Measurements from ENCODE around the gene ACCS.

ACCS gene

DNA sequence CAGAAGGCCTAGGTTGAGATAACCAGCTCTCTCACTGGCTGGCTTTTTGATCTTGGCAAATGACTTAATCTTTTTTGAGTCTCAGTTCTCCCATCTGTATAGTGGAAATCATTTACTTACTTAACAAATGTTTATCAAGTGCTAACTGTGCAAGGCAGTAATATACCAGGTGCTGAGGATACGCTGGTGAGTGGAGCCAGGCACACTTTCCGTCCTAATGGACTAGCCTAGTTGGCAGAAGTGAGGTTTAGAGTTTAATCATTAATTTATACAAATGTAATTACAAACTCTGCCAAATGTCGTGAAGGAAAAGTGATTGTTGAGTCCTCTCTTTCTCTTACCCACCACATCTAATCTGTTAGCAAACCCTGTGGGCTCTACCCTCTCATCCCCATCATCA lies 62.7 kb downstream of the ACCS start (continued):
- TF ChIP-seq, protein P1, sequence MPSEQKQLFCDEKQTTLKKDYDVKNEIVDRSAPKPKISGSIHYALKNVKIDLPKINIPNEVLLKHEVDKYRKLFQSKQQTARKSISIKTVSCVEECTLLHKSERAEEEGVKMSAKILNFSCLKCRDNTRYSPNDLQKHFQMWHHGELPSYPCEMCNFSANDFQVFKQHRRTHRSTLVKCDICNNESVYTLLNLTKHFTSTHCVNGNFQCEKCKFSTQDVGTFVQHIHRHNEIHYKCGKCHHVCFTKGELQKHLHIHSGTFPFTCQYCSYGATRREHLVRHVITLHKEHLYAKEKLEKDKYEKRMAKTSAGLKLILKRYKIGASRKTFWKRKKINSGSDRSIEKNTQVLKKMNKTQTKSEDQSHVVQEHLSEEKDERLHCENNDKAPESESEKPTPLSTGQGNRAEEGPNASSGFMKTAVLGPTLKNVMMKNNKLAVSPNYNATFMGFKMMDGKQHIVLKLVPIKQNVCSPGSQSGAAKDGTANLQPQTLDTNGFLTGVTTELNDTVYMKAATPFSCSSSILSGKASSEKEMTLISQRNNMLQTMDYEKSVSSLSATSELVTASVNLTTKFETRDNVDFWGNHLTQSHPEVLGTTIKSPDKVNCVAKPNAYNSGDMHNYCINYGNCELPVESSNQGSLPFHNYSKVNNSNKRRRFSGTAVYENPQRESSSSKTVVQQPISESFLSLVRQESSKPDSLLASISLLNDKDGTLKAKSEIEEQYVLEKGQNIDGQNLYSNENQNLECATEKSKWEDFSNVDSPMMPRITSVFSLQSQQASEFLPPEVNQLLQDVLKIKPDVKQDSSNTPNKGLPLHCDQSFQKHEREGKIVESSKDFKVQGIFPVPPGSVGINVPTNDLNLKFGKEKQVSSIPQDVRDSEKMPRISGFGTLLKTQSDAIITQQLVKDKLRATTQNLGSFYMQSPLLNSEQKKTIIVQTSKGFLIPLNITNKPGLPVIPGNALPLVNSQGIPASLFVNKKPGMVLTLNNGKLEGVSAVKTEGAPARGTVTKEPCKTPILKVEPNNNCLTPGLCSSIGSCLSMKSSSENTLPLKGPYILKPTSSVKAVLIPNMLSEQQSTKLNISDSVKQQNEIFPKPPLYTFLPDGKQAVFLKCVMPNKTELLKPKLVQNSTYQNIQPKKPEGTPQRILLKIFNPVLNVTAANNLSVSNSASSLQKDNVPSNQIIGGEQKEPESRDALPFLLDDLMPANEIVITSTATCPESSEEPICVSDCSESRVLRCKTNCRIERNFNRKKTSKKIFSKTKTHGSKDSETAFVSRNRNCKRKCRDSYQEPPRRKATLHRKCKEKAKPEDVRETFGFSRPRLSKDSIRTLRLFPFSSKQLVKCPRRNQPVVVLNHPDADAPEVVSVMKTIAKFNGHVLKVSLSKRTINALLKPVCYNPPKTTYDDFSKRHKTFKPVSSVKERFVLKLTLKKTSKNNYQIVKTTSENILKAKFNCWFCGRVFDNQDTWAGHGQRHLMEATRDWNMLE (tag by site-specific recombination; conservative IDR thresholded peaks at IDR 0.05; ENCODE audit: low read depth), result no peak
- TF ChIP-seq ZNF76 (tag by site-specific recombination; IDR thresholded peaks at IDR 0.05; ENCODE audit: borderline replicate concordance, low read depth) (no peak), SP3 (tag by site-specific recombination; IDR thresholded peaks at IDR 0.05) (no peak), BCL11B (tag by site-specific recombination; IDR thresholded peaks at IDR 0.05; ENCODE audit: low read depth) (no peak), BCL11A (tag by site-specific recombination; IDR thresholded peaks at IDR 0.05; ENCODE audit: low read depth) (no peak), ZNF629 (tag by site-specific recombination; IDR thresholded peaks at IDR 0.05) (no peak)

DNA sequence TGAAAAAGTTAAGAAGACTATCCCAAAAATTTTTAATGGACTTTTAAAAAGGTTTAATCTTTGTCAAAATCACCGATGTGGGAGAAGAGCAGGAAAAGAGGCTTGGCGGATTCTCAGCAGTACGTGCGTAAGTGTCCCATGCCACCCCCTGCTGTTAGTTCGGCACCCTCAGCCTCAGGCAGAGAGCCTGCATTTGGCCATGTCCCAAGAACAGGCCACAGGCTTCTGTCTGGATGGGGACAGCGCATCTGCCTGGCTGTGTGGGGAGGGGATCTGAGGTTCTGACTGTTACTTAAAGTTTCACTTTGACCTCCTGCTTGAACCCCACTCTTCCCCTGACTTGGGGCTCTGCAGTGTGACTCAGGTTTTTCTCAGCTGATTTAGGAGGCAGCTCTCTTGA lies 64.7 kb downstream of the ACCS start:
- CTCF ChIA-PET, result interaction anchor here (0.6 to 1.8 kb wide), 3 partner anchors 11 to 37 kb away, joined by 3 to 9 read pairs (median 5); no protein-coding TSS in a partner anchor
- 0 out of 2 replicates have a peak, but pooled peaks have one; percentile 14 for TF ChIP-seq ZNF423 (tag by site-specific recombination; IDR thresholded peaks at IDR 0.05)
- no peak for TF ChIP-seq ZNF132 (tag by site-specific recombination; IDR thresholded peaks at IDR 0.05; ENCODE audit: borderline replicate concordance)

DNA sequence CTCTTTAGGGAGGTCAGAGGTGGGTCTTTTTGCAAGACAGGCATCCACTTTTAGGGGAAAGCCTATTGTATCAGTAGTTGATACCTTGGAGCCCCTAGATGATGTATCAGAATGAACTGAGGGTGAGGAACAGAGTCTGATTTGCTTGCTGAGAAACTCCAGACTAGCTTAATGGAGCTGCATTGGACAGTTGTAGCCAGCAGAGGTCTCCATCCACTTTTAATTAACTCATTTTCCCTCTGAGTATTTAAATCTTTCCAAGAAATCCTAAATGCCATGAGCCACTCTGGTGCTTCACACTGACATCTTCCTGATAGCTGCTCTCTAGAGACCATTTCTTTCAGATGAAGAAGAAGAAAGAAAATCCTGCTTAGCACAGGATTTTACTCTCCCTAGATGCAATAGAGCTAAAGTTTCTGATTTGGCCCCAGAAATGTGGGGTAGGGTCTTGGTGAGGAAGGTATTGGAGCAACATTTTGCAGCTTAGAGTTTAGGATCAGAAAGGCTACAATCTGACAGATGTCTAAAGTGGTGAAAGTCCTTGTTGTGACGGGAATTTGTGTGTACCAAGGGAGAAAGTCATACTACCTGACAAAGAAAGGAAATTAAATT lies 67.4 kb downstream of the ACCS start:
- Histone ChIP-seq H3K27ac (ENCODE audit: extremely low read depth, low read depth, low read length) (no peak overlapping the region), H3K9me3 (ENCODE audit: control insufficient read depth, insufficient read depth, low read depth, low read length) (no peaks in the 10 kb centered on the region), H3K4me3 (ENCODE audit: low read depth, low read length) (no peak overlapping the region), H3K4me1 (ENCODE audit: control insufficient read depth, insufficient read depth, low read length) (no peaks in the 10 kb centered on the region), H3K36me3 (ENCODE audit: control insufficient read depth in 2 of 2, insufficient read depth in 1 of 2, low read length in 2 of 2) (peaks cover 0 to 46% of the 10 kb centered on the region in 2 experiments; a peak in 1 of 3 replicates)
- POLR2A ChIA-PET, result no interaction called here
- CTCF ChIA-PET, result interaction anchor here (0.6 to 3.6 kb wide), 33 partner anchors 11 to 484 kb away, joined by 3 to 27 read pairs (median 4); no protein-coding TSS in a partner anchor
- peak; percentile 68 for TF ChIP-seq ZNF654 (tag by site-specific recombination; IDR thresholded peaks at IDR 0.05; ENCODE audit: low read depth)
- TF ChIP-seq, protein P2, sequence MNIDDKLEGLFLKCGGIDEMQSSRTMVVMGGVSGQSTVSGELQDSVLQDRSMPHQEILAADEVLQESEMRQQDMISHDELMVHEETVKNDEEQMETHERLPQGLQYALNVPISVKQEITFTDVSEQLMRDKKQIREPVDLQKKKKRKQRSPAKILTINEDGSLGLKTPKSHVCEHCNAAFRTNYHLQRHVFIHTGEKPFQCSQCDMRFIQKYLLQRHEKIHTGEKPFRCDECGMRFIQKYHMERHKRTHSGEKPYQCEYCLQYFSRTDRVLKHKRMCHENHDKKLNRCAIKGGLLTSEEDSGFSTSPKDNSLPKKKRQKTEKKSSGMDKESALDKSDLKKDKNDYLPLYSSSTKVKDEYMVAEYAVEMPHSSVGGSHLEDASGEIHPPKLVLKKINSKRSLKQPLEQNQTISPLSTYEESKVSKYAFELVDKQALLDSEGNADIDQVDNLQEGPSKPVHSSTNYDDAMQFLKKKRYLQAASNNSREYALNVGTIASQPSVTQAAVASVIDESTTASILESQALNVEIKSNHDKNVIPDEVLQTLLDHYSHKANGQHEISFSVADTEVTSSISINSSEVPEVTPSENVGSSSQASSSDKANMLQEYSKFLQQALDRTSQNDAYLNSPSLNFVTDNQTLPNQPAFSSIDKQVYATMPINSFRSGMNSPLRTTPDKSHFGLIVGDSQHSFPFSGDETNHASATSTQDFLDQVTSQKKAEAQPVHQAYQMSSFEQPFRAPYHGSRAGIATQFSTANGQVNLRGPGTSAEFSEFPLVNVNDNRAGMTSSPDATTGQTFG (tag by site-specific recombination; IDR thresholded peaks at IDR 0.05; ENCODE audit: borderline replicate concordance), result no peak
- TF ChIP-seq, protein P3, sequence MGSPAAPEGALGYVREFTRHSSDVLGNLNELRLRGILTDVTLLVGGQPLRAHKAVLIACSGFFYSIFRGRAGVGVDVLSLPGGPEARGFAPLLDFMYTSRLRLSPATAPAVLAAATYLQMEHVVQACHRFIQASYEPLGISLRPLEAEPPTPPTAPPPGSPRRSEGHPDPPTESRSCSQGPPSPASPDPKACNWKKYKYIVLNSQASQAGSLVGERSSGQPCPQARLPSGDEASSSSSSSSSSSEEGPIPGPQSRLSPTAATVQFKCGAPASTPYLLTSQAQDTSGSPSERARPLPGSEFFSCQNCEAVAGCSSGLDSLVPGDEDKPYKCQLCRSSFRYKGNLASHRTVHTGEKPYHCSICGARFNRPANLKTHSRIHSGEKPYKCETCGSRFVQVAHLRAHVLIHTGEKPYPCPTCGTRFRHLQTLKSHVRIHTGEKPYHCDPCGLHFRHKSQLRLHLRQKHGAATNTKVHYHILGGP (tag by site-specific recombination; IDR thresholded peaks at IDR 0.05), result peak; percentile 74

More for the DNA sequence above, 64.7 kb downstream of the ACCS start:
- Histone ChIP-seq H3K4me1 (ENCODE audit: control insufficient read depth, insufficient read depth, low read length) (no peaks in the 10 kb centered on the region), H3K9me3 (ENCODE audit: control insufficient read depth, insufficient read depth, low read depth, low read length) (no peaks in the 10 kb centered on the region), H3K4me3 (ENCODE audit: low read depth, low read length) (no peak overlapping the region), H3K36me3 (ENCODE audit: control insufficient read depth in 2 of 2, insufficient read depth in 1 of 2, low read length in 2 of 2) (peaks cover 0 to 66% of the 10 kb centered on the region in 2 experiments; a peak in 1 of 3 replicates), H3K27ac (ENCODE audit: extremely low read depth, low read depth, low read length) (no peak overlapping the region)
- POLR2A ChIA-PET, result no interaction called here

All from HEK293 (cell line).